Neural progenitor cell (in vitro differentiated cells): ENCODE measurements around the gene CLEC17A. TPM values are rescaled to one million over a fixed set of nuclear protein-coding genes. Genes with fewer than 3 reads are reported as not detected.

Experiments
- DNase-seq: peaks from one replicate; pipeline ENCODE4 v3.0.0-alpha.2; 2016; ENCODE audit warnings: low spot score
- H2AFZ ChIP-seq: fragments of 200-600 bp; sonication (generic); replicated peaks from 2 replicates; pipeline ENCODE4 v1.6.1; 2016; ENCODE audit warnings: antibody characterized with exemption
- H3F3A ChIP-seq: fragments of 200-600 bp; sonication (generic); 2 replicates; pipeline ENCODE4 v1.6.1; 2016; ENCODE audit warnings: antibody characterized with exemption, low read depth
- H3K27ac ChIP-seq: fragments of 200-600 bp; sonication (generic); 2 replicates; pipeline ENCODE4 v1.5.1; 2016; ENCODE audit warnings: mild to moderate bottlenecking
- H3K27me3 ChIP-seq: fragments of 200-600 bp; sonication (generic); 2 replicates; pipeline ENCODE4 v1.6.1; 2016; ENCODE audit warnings: mild to moderate bottlenecking, moderate library complexity
- H3K36me3 ChIP-seq: fragments of 200-600 bp; sonication (generic); 2 replicates; pipeline ENCODE4 v1.5.1; 2016
- H3K4me1 ChIP-seq: fragments of 200-600 bp; sonication (generic); 2 replicates; pipeline ENCODE4 v1.6.1; 2016; ENCODE audit warnings: mixed run types
- H3K4me2 ChIP-seq: fragments of 200-600 bp; sonication (generic); 2 replicates; pipeline ENCODE4 v1.6.1; 2016
- H3K4me3 ChIP-seq: fragments of 200-600 bp; sonication (generic); 2 replicates; pipeline ENCODE4 v1.5.1; 2016
- H3K79me2 ChIP-seq: fragments of 200-600 bp; sonication (generic); 2 replicates; pipeline ENCODE4 v1.6.1; 2016; ENCODE audit warnings: low read depth
- H3K9ac ChIP-seq: fragments of 200-600 bp; sonication (generic); 2 replicates; pipeline ENCODE4 v1.6.1; 2016
- H3K9me3 ChIP-seq: fragments of 200-600 bp; sonication (generic); 2 replicates; pipeline ENCODE4 v1.5.1; 2016; ENCODE audit warnings: low read depth
- H4K20me1 ChIP-seq: fragments of 200-600 bp; sonication (generic); 2 replicates; pipeline ENCODE4 v1.6.1; 2016; ENCODE audit warnings: low read depth
- H3K27ac Mint-ChIP-seq: 3 replicates; pipeline ENCODE4 v1.8.0; 2021; ENCODE audit warnings: mixed read lengths
- H3K27me3 Mint-ChIP-seq: 2 replicates; pipeline ENCODE4 v1.8.0; 2022; ENCODE audit warnings: low read depth, mild to moderate bottlenecking, inconsistent platforms, moderate library complexity, mixed read lengths; ENCODE audit not compliant: insufficient read depth
- H3K36me3 Mint-ChIP-seq: 3 replicates; pipeline ENCODE4 v1.8.0; 2021; ENCODE audit warnings: mixed read lengths
- H3K4me1 Mint-ChIP-seq: 3 replicates; pipeline ENCODE4 v1.8.0; 2021; ENCODE audit warnings: mixed read lengths
- H3K4me3 Mint-ChIP-seq: 3 replicates; pipeline ENCODE4 v1.8.0; 2021; ENCODE audit warnings: mild to moderate bottlenecking, moderate library complexity, mixed read lengths
- H3K9me3 Mint-ChIP-seq: 3 replicates; pipeline ENCODE4 v1.8.0; 2020; ENCODE audit warnings: mixed read lengths
- EZH2 ChIP-seq: fragments of 200-600 bp; sonication (generic); IDR thresholded peaks from 2 replicates; pipeline ENCODE4 v1.6.1; 2017; ENCODE audit warnings: antibody characterized with exemption, mild to moderate bottlenecking, moderate library complexity
- EZH2phosphoT487 ChIP-seq: fragments of 200-600 bp; sonication (generic); IDR thresholded peaks from 2 replicates; pipeline ENCODE4 v1.6.1; 2017; ENCODE audit warnings: antibody characterized with exemption
- total RNA-seq: library from RNA; depleted of rRNA; stranded (reverse); fragments of >200 nt; gene quantifications from 2 replicates; pipeline ENCODE4 v1.2.3, GENCODE V29; 2015; ENCODE audit warnings: low replicate concordance
- TF ChIP-seq, protein P1 (sequence below): fragments of 200-600 bp; sonication (generic); IDR thresholded peaks from 2 replicates; pipeline ENCODE4 v1.5.1; 2017; ENCODE audit warnings: antibody characterized with exemption, mild to moderate bottlenecking

CLEC17A gene
- total RNA-seq, 1 donor from 2014 or later, result not detected

DNA sequence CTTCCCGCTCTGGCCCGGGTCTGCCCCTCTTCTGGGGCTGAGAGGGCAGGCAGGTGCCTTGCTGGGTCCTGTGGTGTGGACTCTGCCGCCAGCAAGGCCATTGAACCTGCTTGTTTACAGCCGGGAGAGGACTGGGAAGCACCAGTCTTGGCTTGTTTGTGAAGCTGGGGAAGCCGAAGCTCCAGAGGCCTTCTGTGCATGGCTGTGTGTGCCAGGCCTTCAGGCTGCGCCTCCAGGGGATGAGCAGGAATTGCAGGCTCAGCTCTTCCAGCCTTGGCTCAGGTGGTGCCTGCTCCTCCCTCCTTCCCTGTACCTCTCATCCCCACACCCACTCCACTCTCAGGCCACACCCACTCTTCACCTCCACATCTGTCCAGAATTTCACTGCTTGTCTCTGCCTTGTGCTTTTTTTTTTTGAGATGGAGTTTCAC, 28.5 kb upstream of the CLEC17A start:
- H3K9me3 ChIP-seq, result no peaks in the 10 kb centered on the region
- H4K20me1 ChIP-seq, result peaks cover 85% of the 10 kb centered on the region
- peaks cover 4% of the 10 kb centered on the region for H3K36me3 Mint-ChIP-seq
- DNase-seq, result no peak
- H3K4me2 ChIP-seq, result no peak overlapping the region
- no peak overlapping the region for H3K4me3 ChIP-seq
- no peaks in the 10 kb centered on the region for H3K27me3 Mint-ChIP-seq
- no peaks in the 10 kb centered on the region for H3K9me3 Mint-ChIP-seq
- H3F3A ChIP-seq, result peaks cover 17% of the 10 kb centered on the region
- no peak overlapping the region for H3K27ac ChIP-seq
- H3K27ac Mint-ChIP-seq, result no peak overlapping the region
- no peak overlapping the region for H2AFZ ChIP-seq
- no peaks in the 10 kb centered on the region for H3K27me3 ChIP-seq
- H3K4me1 Mint-ChIP-seq, result peaks cover 23% of the 10 kb centered on the region
- H3K4me3 Mint-ChIP-seq, result no peak overlapping the region
- H3K4me1 ChIP-seq, result peaks cover 2% of the 10 kb centered on the region
- H3K9ac ChIP-seq, result no peak overlapping the region
- H3K36me3 ChIP-seq, result no peaks in the 10 kb centered on the region
- no peak for TF ChIP-seq EZH2phosphoT487
- TF ChIP-seq EZH2, result no peak
- TF ChIP-seq, protein P1, sequence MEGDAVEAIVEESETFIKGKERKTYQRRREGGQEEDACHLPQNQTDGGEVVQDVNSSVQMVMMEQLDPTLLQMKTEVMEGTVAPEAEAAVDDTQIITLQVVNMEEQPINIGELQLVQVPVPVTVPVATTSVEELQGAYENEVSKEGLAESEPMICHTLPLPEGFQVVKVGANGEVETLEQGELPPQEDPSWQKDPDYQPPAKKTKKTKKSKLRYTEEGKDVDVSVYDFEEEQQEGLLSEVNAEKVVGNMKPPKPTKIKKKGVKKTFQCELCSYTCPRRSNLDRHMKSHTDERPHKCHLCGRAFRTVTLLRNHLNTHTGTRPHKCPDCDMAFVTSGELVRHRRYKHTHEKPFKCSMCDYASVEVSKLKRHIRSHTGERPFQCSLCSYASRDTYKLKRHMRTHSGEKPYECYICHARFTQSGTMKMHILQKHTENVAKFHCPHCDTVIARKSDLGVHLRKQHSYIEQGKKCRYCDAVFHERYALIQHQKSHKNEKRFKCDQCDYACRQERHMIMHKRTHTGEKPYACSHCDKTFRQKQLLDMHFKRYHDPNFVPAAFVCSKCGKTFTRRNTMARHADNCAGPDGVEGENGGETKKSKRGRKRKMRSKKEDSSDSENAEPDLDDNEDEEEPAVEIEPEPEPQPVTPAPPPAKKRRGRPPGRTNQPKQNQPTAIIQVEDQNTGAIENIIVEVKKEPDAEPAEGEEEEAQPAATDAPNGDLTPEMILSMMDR, result no peak
- H3K79me2 ChIP-seq, result peaks cover 81% of the 10 kb centered on the region

DNA sequence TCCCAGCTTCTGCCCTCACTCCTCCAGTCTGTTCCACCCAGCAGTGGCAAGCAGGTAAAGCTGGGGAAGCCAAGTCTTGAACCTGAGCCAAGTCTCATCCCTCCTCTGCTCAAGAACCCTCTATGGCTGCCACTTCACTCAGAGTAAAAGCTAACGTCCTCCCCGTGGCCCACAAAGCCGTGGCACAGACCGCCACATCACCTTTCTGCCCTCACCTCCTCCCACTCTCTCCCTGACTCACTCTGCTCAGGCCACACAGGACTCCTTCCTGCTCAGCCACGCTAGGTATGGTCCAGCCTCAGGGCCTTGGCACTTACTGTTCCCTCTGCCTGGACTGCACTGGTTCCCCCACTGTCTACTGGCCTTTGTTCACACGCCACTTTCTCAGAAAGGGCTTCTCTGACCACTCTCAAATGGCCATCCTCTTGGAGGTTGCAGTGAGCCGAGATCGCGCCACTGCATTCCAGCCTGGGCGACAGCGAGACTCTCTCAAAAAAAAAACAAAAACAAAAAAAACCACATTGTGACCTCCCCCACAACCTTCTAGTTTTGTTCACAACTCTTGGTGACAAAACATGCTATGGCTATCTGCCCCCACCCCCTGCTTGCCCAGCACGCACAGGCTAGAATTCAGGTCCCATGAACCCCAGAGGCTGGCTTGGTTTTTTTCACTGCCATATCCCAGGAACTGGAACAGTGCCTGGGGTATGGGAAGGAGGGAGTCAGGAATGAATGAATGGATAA, 26.8 kb upstream of the CLEC17A start:
- H2AFZ ChIP-seq, result no peak overlapping the region
- TF ChIP-seq, protein P1, result no peak
- TF ChIP-seq EZH2, result no peak
- no peak for TF ChIP-seq EZH2phosphoT487
- peaks cover 20% of the 10 kb centered on the region for H3K4me1 Mint-ChIP-seq
- H3F3A ChIP-seq, result peaks cover 13% of the 10 kb centered on the region
- peaks cover 14% of the 10 kb centered on the region for H3K4me1 ChIP-seq
- H3K4me3 Mint-ChIP-seq, result no peak overlapping the region
- H4K20me1 ChIP-seq, result peaks cover 87% of the 10 kb centered on the region
- no peaks in the 10 kb centered on the region for H3K9me3 ChIP-seq
- no peak overlapping the region for H3K4me3 ChIP-seq
- H3K9ac ChIP-seq, result no peak overlapping the region
- H3K27ac Mint-ChIP-seq, result no peak overlapping the region
- no peaks in the 10 kb centered on the region for H3K36me3 Mint-ChIP-seq
- no peak overlapping the region for H3K4me2 ChIP-seq
- no peaks in the 10 kb centered on the region for H3K36me3 ChIP-seq
- peaks cover 82% of the 10 kb centered on the region for H3K79me2 ChIP-seq
- no peaks in the 10 kb centered on the region for H3K9me3 Mint-ChIP-seq
- H3K27me3 ChIP-seq, result no peaks in the 10 kb centered on the region
- no peaks in the 10 kb centered on the region for H3K27me3 Mint-ChIP-seq
- no peak overlapping the region for H3K27ac ChIP-seq
- no peak for DNase-seq

DNA sequence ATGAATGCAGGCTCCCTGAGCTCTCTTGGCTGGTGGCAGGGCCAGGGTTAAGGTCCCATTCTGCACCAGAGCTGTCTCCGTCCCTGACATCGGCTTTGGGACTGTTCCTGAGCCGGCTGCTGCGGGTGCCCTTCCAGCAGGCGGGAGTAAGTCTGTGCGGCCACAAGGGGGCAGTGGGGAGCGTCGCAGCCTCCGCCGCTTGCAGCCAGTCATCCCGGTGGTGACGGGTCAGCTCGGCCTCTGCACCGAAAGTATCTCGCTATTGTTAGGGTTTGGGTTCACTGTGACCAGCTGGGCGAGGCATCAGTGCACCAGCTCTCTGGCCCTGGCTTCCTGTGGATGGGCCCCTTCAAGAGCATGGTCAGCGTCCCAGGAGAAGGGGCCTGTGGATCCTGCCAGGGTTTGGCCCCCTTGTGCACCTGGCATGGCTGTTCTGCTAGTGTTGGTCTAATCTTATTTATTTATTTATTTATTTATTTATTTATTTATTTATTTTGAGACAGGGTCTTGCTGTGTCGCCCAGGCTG, 26.2 kb upstream of the CLEC17A start:
- DNase-seq, result peak; percentile 91
- Histone ChIP-seq H3F3A (peaks cover 13% of the 10 kb centered on the region), H2AFZ (no peak overlapping the region), H3K79me2 (peaks cover 84% of the 10 kb centered on the region), H3K4me3 (no peak overlapping the region), H3K36me3 (no peaks in the 10 kb centered on the region), H3K27me3 (no peaks in the 10 kb centered on the region), H3K9me3 (no peaks in the 10 kb centered on the region), H3K27ac (no peak overlapping the region), H3K4me2 (peak overlapping the region; percentile 56), H3K4me1 (peaks cover 21% of the 10 kb centered on the region), H4K20me1 (peaks cover 87% of the 10 kb centered on the region), H3K9ac (no peak overlapping the region)
- Mint-ChIP-seq H3K4me1 (peaks cover 18% of the 10 kb centered on the region), H3K36me3 (no peaks in the 10 kb centered on the region), H3K27me3 (no peaks in the 10 kb centered on the region), H3K4me3 (peak overlapping the region; percentile 69), H3K27ac (no peak overlapping the region), H3K9me3 (no peaks in the 10 kb centered on the region)
- no peak for TF ChIP-seq EZH2phosphoT487
- TF ChIP-seq, protein P1, result peak; percentile 94
